RWPE2 (cell line): ENCODE results near the gene ANO1.

ENCODE experiments used
- ATAC-seq: fragments of 200-7000 bp; cut with Tn5 transposase; 3 replicates; pipeline ENCODE4 v1.9.1; 2021; ENCODE audit warnings: low read depth
- DNase-seq: peaks from one replicate; pipeline ENCODE4 v3.0.0-alpha.2; 2020; ENCODE audit warnings: low spot score
- H3K27ac ChIP-seq: fragments of 450-650 bp; 2 replicates; pipeline ENCODE4 v1.5.1; 2017; ENCODE audit warnings: mild to moderate bottlenecking; ENCODE audit not compliant: poor library complexity, severe bottlenecking
- H3K27me3 ChIP-seq: fragments of 250-450 bp; sonication (Bioruptor Pico); 2 replicates; pipeline ENCODE4 v1.5.1; 2021; ENCODE audit warnings: mild to moderate bottlenecking, moderate library complexity; ENCODE audit not compliant: insufficient read depth, poor library complexity, severe bottlenecking
- H3K36me3 ChIP-seq: fragments of 250-450 bp; sonication (Bioruptor Pico); 2 replicates; pipeline ENCODE4 v1.5.1; 2020; ENCODE audit warnings: low read depth, mild to moderate bottlenecking, moderate library complexity
- H3K4me1 ChIP-seq: fragments of 250-450 bp; sonication (Bioruptor Pico); 2 replicates; pipeline ENCODE4 v1.5.1; 2021; ENCODE audit warnings: mild to moderate bottlenecking, moderate library complexity; ENCODE audit not compliant: insufficient read depth, poor library complexity, severe bottlenecking
- H3K4me3 ChIP-seq: fragments of 250-450 bp; sonication (Bioruptor Pico); 2 replicates; pipeline ENCODE4 v1.5.1; 2021; ENCODE audit warnings: mild to moderate bottlenecking, moderate library complexity; ENCODE audit not compliant: severe bottlenecking
- H3K9me3 ChIP-seq: fragments of 250-450 bp; sonication (Bioruptor Pico); 2 replicates; pipeline ENCODE4 v1.5.1; 2021; ENCODE audit warnings: mild to moderate bottlenecking, moderate library complexity; ENCODE audit not compliant: severe bottlenecking
- CTCF ChIP-seq: fragments of 450-650 bp; IDR thresholded peaks from one replicate; pipeline ENCODE4 v1.5.1; 2017; ENCODE audit warnings: mild to moderate bottlenecking, moderate library complexity; ENCODE audit not compliant: poor library complexity, severe bottlenecking

Gene ANO1

GRCh38 chr11:70072461-70072860, 5.7 kb upstream of the ANO1 start:
- TF ChIP-seq CTCF: no peak
- ATAC-seq (no peak), DNase-seq (peak; percentile 52)
- no peak overlapping the region for H3K27ac ChIP-seq
- no peaks in the 10 kb centered on the region for H3K4me1 ChIP-seq
- peaks cover under 1% of the 10 kb centered on the region for H3K27me3 ChIP-seq
- no peaks in the 10 kb centered on the region for H3K36me3 ChIP-seq
- no peak overlapping the region for H3K4me3 ChIP-seq
- no peaks in the 10 kb centered on the region for H3K9me3 ChIP-seq

GRCh38 chr11:70072861-70073755, 5.0 kb upstream of the ANO1 start:
- Histone ChIP-seq H3K9me3 (no peaks in the 10 kb centered on the region), H3K27me3 (peaks cover 7% of the 10 kb centered on the region), H3K27ac (no peak overlapping the region), H3K36me3 (no peaks in the 10 kb centered on the region), H3K4me1 (no peaks in the 10 kb centered on the region), H3K4me3 (no peak overlapping the region)
- DNase-seq (peak; percentile 30), ATAC-seq (no peak)
- TF ChIP-seq CTCF: no peak

GRCh38 chr11:70073871-70074371, 4.2 kb upstream of the ANO1 start:
- DNase-seq (peak; percentile 25), ATAC-seq (peak; percentile 45; the same call in 1 of the 3 replicates)
- Histone ChIP-seq H3K27me3 (peaks cover 7% of the 10 kb centered on the region), H3K4me1 (no peaks in the 10 kb centered on the region), H3K27ac (no peak overlapping the region), H3K9me3 (no peaks in the 10 kb centered on the region), H3K4me3 (no peak overlapping the region), H3K36me3 (no peaks in the 10 kb centered on the region)
- no peak for TF ChIP-seq CTCF

- Histone ChIP-seq H3K36me3 (no peaks in the 10 kb centered on the region), H3K27ac (no peak overlapping the region), H3K4me1 (no peaks in the 10 kb centered on the region), H3K27me3 (peaks cover 7% of the 10 kb centered on the region), H3K4me3 (no peak overlapping the region), H3K9me3 (no peaks in the 10 kb centered on the region)
- ATAC-seq: no peak
- DNase-seq: peak; percentile 34
- no peak for TF ChIP-seq CTCF
Observed at GRCh38 chr11:70074746-70075145, 3.4 kb upstream of the ANO1 start.

- Histone ChIP-seq H3K27ac (no peak overlapping the region), H3K4me1 (peaks cover 4% of the 10 kb centered on the region), H3K27me3 (peaks cover 7% of the 10 kb centered on the region), H3K36me3 (no peaks in the 10 kb centered on the region), H3K4me3 (no peak overlapping the region), H3K9me3 (no peaks in the 10 kb centered on the region)
- no peak for TF ChIP-seq CTCF
- DNase-seq: peak; percentile 54
- no peak for ATAC-seq
Observed at GRCh38 chr11:70075836-70076235, 2.3 kb upstream of the ANO1 start.
